CD4-positive, CD25-positive, alpha-beta regulatory T cell (primary cell): Measurements from ENCODE around the gene CLDN11. TPM values are rescaled to one million over a fixed set of nuclear protein-coding genes. Genes with fewer than 3 reads are reported as not detected.

Experiments used
- ATAC-seq, 2 donors: fragments of 150-1000 bp; cut with Tn5 transposase; one replicate each; pipeline ENCODE4 v1.10.0; 2021; ENCODE audit warnings: low read depth in 2 of 2, moderate number of reproducible peaks in 2 of 2, moderate library complexity in 1 of 2
- DNase-seq, 3 donors: peaks; one replicate each; pipeline versions ENCODE4 v3.0.0 to v3.0.0-alpha.2; 2012 to 2022; ENCODE audit warnings: mixed read lengths in 1 of 3
- H3K27ac ChIP-seq: one replicate; pipeline ENCODE4 v1.7.0; 2013; ENCODE audit warnings: mild to moderate bottlenecking, low read length; ENCODE audit not compliant: insufficient read depth, poor library complexity, severe bottlenecking
- H3K27me3 ChIP-seq: one replicate; pipeline ENCODE4 v1.7.0; 2013; ENCODE audit warnings: low read length; ENCODE audit not compliant: control insufficient read depth, insufficient read depth
- H3K36me3 ChIP-seq: one replicate; pipeline ENCODE4 v1.7.0; 2013; ENCODE audit warnings: mild to moderate bottlenecking, low read length, moderate library complexity; ENCODE audit not compliant: control insufficient read depth, insufficient read depth
- H3K4me1 ChIP-seq: 2 replicates; pipeline ENCODE4 v1.7.0; 2013; ENCODE audit warnings: mild to moderate bottlenecking, low read length; ENCODE audit not compliant: insufficient read depth, control insufficient read depth, poor library complexity, severe bottlenecking
- H3K4me3 ChIP-seq: one replicate; pipeline ENCODE4 v1.7.0; 2013; ENCODE audit warnings: low read depth, mild to moderate bottlenecking, low read length, moderate library complexity
- H3K9me3 ChIP-seq, 2 experiments: 1 replicate in 1 of 2; 2 replicates in 1 of 2; pipeline ENCODE4 v1.7.0; 2013; ENCODE audit warnings: low read length in 2 of 2, mild to moderate bottlenecking in 1 of 2, moderate library complexity in 1 of 2; ENCODE audit not compliant: control insufficient read depth in 2 of 2
- H3K27ac Mint-ChIP-seq, 3 donors: one replicate each; pipeline ENCODE4 v1.8.0; 2020 to 2022; ENCODE audit warnings: mild to moderate bottlenecking in 3 of 3, mixed read lengths in 3 of 3, moderate library complexity in 2 of 3
- H3K27me3 Mint-ChIP-seq: one replicate; pipeline ENCODE4 v1.8.0; 2022; ENCODE audit warnings: mild to moderate bottlenecking, mixed read lengths
- H3K36me3 Mint-ChIP-seq: one replicate; pipeline ENCODE4 v1.8.0; 2020; ENCODE audit warnings: mixed read lengths
- H3K4me1 Mint-ChIP-seq, 4 donors: one replicate each; pipeline ENCODE4 v1.8.0; 2020 to 2022; ENCODE audit warnings: mixed read lengths in 4 of 4, mild to moderate bottlenecking in 1 of 4
- H3K4me3 Mint-ChIP-seq, 4 donors: one replicate each; pipeline ENCODE4 v1.8.0; 2020 to 2022; ENCODE audit warnings: mild to moderate bottlenecking in 4 of 4, mixed read lengths in 4 of 4, moderate library complexity in 3 of 4
- H3K9me3 Mint-ChIP-seq, 7 donors: one replicate each; pipeline ENCODE4 v1.8.0; 2020 to 2022; ENCODE audit warnings: mixed read lengths in 7 of 7, mild to moderate bottlenecking in 3 of 7, moderate library complexity in 2 of 7
- polyA plus RNA-seq, 4 donors: library from polyadenylated mRNA; unstranded; fragments of 300-500 nt; fragmentation: Illumina TruSeq; gene quantifications; one replicate each; pipeline ENCODE4 v1.2.3, GENCODE V29; 2021
- total RNA-seq: library from RNA; stranded (reverse); gene quantifications from one replicate; pipeline ENCODE4 v1.2.3, GENCODE V29; 2022

CLDN11 gene
- total and polyA plus RNA-seq, 5 donors from 2014 or later, result not detected

- H3K27ac Mint-ChIP-seq, result no peak overlapping the region
- DNase-seq (no peak), ATAC-seq (no peak)
- peaks cover 6% of the 10 kb centered on the region for H3K27me3 Mint-ChIP-seq
- H3K27me3 ChIP-seq, result peaks cover 7% of the 10 kb centered on the region
- no peak overlapping the region for H3K4me3 ChIP-seq
- no peak overlapping the region for H3K4me3 Mint-ChIP-seq
- peaks cover 0 to 2% (median 0%) of the 10 kb centered on the region in 7 donors for H3K9me3 Mint-ChIP-seq
- H3K4me1 Mint-ChIP-seq, result no peaks in the 10 kb centered on the region
- H3K36me3 Mint-ChIP-seq, result no peaks in the 10 kb centered on the region
- H3K4me1 ChIP-seq, result no peaks in the 10 kb centered on the region
- H3K9me3 ChIP-seq, result no peaks in the 10 kb centered on the region
- H3K27ac ChIP-seq, result no peak overlapping the region
- no peaks in the 10 kb centered on the region for H3K36me3 ChIP-seq
These were observed 21.7 kb downstream of the CLDN11 start for GRCh38 chr3:170440344-170440743.

GRCh38 chr3:170441412-170441811 is 22.7 kb downstream of the CLDN11 start:
- Mint-ChIP-seq H3K4me3 (no peak overlapping the region), H3K36me3 (no peaks in the 10 kb centered on the region), H3K27ac (no peak overlapping the region), H3K4me1 (no peaks in the 10 kb centered on the region), H3K27me3 (peaks cover 6% of the 10 kb centered on the region), H3K9me3 (peaks cover 0 to 2% (median 0%) of the 10 kb centered on the region in 7 donors)
- DNase-seq, result no peak
- ATAC-seq, result no peak
- H3K27ac ChIP-seq, result no peak overlapping the region
- H3K4me3 ChIP-seq, result no peak overlapping the region
- no peaks in the 10 kb centered on the region for H3K9me3 ChIP-seq
- H3K27me3 ChIP-seq, result peaks cover 7% of the 10 kb centered on the region
- no peaks in the 10 kb centered on the region for H3K4me1 ChIP-seq
- H3K36me3 ChIP-seq, result no peaks in the 10 kb centered on the region

DNA sequence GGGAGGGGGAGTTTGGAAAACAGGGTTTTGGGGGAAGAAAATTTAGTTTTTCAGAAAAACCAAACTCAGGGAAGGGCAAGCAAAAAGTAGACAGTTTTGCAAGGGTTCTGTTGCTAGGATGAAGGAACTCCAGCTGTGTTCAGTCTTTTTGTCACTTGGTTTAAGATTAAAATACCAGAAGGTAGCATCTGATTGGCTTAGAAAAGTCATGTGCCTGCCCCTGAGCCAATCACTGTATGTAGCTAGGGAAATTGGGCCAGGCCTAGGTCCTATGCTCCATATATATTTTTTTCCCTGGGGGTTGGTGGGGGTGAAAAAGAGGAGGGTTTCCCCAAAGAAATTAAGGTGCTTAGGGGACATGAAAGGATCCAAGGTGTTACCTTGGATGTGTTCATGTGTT is 24.3 kb downstream of the CLDN11 start:
- Histone ChIP-seq H3K4me1 (no peaks in the 10 kb centered on the region), H3K27me3 (peaks cover 6% of the 10 kb centered on the region), H3K9me3 (no peaks in the 10 kb centered on the region), H3K36me3 (no peaks in the 10 kb centered on the region), H3K27ac (no peak overlapping the region), H3K4me3 (no peak overlapping the region)
- no peak overlapping the region for H3K4me3 Mint-ChIP-seq
- DNase-seq (no peak), ATAC-seq (no peak)
- no peaks in the 10 kb centered on the region for H3K4me1 Mint-ChIP-seq
- no peak overlapping the region for H3K27ac Mint-ChIP-seq
- no peaks in the 10 kb centered on the region for H3K36me3 Mint-ChIP-seq
- peaks cover 6% of the 10 kb centered on the region for H3K27me3 Mint-ChIP-seq
- H3K9me3 Mint-ChIP-seq, result peaks cover 0 to 2% (median 0%) of the 10 kb centered on the region in 7 donors

- no peak for ATAC-seq
- peaks cover 6% of the 10 kb centered on the region for H3K27me3 Mint-ChIP-seq
- Histone ChIP-seq H3K9me3 (no peaks in the 10 kb centered on the region), H3K4me3 (no peak overlapping the region), H3K4me1 (no peaks in the 10 kb centered on the region), H3K27ac (no peak overlapping the region), H3K27me3 (peaks cover 6% of the 10 kb centered on the region), H3K36me3 (no peaks in the 10 kb centered on the region)
- DNase-seq, result no peak
- no peak overlapping the region for H3K4me3 Mint-ChIP-seq
- peaks cover 0 to 2% (median 0%) of the 10 kb centered on the region in 7 donors for H3K9me3 Mint-ChIP-seq
- no peaks in the 10 kb centered on the region for H3K4me1 Mint-ChIP-seq
- no peak overlapping the region for H3K27ac Mint-ChIP-seq
- H3K36me3 Mint-ChIP-seq, result no peaks in the 10 kb centered on the region
These were observed 24.8 kb downstream of the CLDN11 start for GRCh38 chr3:170443457-170443856.

DNA sequence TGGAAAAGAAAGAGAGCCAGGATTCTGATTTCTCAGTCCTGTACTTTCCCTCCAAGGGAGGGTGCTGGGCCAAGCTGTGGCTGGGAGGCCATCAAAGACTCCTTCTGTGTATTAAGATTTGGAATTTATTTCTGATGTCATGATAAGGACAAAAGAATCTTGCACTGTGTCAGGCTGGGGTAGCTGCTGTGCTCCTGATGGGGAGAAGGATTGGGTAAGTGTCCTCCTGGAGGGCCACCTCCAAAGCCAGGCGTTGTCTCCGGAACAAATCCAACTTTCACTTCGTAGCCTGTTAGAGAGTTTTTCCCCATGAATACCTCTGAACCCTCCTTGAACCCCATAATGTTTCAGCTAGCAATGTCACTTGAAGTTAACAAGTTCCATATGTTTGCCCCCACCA is 29.9 kb downstream of the CLDN11 start:
- ATAC-seq (no peak), DNase-seq (no peak)
- Mint-ChIP-seq H3K4me1 (no peaks in the 10 kb centered on the region), H3K27ac (no peak overlapping the region), H3K36me3 (no peaks in the 10 kb centered on the region), H3K9me3 (no peaks in the 10 kb centered on the region), H3K27me3 (peaks cover 10% of the 10 kb centered on the region), H3K4me3 (no peak overlapping the region)
- no peaks in the 10 kb centered on the region for H3K9me3 ChIP-seq
- no peaks in the 10 kb centered on the region for H3K27me3 ChIP-seq
- no peaks in the 10 kb centered on the region for H3K36me3 ChIP-seq
- H3K4me1 ChIP-seq, result no peaks in the 10 kb centered on the region
- H3K4me3 ChIP-seq, result no peak overlapping the region
- no peak overlapping the region for H3K27ac ChIP-seq

- H3K27me3 Mint-ChIP-seq, result peaks cover 10% of the 10 kb centered on the region
- no peak overlapping the region for H3K27ac Mint-ChIP-seq
- Histone ChIP-seq H3K36me3 (no peaks in the 10 kb centered on the region), H3K27me3 (no peaks in the 10 kb centered on the region), H3K27ac (no peak overlapping the region), H3K4me1 (no peaks in the 10 kb centered on the region), H3K9me3 (no peaks in the 10 kb centered on the region), H3K4me3 (no peak overlapping the region)
- no peaks in the 10 kb centered on the region for H3K4me1 Mint-ChIP-seq
- ATAC-seq (no peak), DNase-seq (no peak)
- H3K4me3 Mint-ChIP-seq, result no peak overlapping the region
- no peaks in the 10 kb centered on the region for H3K9me3 Mint-ChIP-seq
- H3K36me3 Mint-ChIP-seq, result no peaks in the 10 kb centered on the region
These were observed 31.4 kb downstream of the CLDN11 start for GRCh38 chr3:170450039-170450438.

DNA sequence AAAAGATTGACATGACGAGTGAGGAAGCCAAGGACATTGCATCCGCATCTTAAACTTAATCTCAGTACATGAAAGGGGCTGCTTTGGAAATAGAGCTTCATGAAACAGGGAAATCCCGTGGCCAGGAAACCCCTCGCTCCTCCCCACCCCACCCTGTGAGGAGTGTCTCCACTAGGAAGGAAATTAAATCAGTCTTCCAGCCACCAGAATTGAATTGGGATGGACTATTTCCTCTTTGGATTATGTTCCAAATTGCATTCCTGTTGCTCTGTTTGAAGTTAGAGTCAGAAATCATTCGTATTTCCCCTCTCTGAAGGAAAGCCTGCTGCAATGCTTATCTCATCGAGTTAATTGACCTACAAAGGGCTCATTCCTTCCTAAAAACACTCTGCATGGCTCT is 35.8 kb downstream of the CLDN11 start:
- H3K27me3 ChIP-seq, result no peaks in the 10 kb centered on the region
- Mint-ChIP-seq H3K4me3 (no peak overlapping the region), H3K27me3 (peaks cover under 1% of the 10 kb centered on the region), H3K36me3 (no peaks in the 10 kb centered on the region), H3K4me1 (no peaks in the 10 kb centered on the region), H3K9me3 (no peaks in the 10 kb centered on the region), H3K27ac (no peak overlapping the region)
- H3K27ac ChIP-seq, result no peak overlapping the region
- no peaks in the 10 kb centered on the region for H3K9me3 ChIP-seq
- DNase-seq (no peak), ATAC-seq (no peak)
- H3K4me1 ChIP-seq, result no peaks in the 10 kb centered on the region
- no peaks in the 10 kb centered on the region for H3K36me3 ChIP-seq
- H3K4me3 ChIP-seq, result no peak overlapping the region

DNA sequence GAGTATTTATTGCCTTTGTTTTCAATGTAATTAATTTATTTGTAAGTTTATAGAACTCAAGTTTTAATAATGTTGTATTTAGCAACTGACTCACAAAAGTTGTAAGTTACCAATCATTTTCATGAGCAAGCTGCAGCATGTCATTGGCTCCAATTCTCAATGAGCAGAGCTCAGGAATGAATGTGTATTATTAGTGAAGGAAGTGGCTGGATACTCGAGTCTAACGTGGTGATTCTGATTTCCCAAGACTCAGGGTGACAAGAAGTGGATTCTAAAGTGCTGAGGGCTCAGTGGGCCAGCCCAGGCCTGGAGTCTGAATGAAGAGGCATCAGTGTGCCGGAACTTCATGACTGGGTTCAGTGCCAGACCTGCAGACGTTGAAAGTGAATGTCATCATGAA is 39.6 kb downstream of the CLDN11 start:
- no peaks in the 10 kb centered on the region for H3K27me3 ChIP-seq
- no peak overlapping the region for H3K27ac ChIP-seq
- DNase-seq (no peak), ATAC-seq (no peak)
- H3K4me3 ChIP-seq, result no peak overlapping the region
- H3K4me1 ChIP-seq, result no peaks in the 10 kb centered on the region
- Mint-ChIP-seq H3K27me3 (peaks cover 9% of the 10 kb centered on the region), H3K36me3 (no peaks in the 10 kb centered on the region), H3K9me3 (no peaks in the 10 kb centered on the region), H3K4me3 (no peak overlapping the region), H3K4me1 (no peaks in the 10 kb centered on the region), H3K27ac (no peak overlapping the region)
- H3K9me3 ChIP-seq, result no peaks in the 10 kb centered on the region
- no peaks in the 10 kb centered on the region for H3K36me3 ChIP-seq
